CD14-positive monocyte (primary cell): Measurements from ENCODE around the gene DLL3. TPM values are rescaled to one million over a fixed set of nuclear protein-coding genes. Genes with fewer than 3 reads are reported as not detected.

Experiments
- DNase-seq, 3 donors: peaks; one replicate each; pipeline ENCODE4 v3.0.0-alpha.2; 2011 to 2022
- H2AFZ ChIP-seq: 2 replicates; pipeline ENCODE4 v1.6.0; 2012; ENCODE audit warnings: mild to moderate bottlenecking, low read depth, low read length, inconsistent platforms; ENCODE audit not compliant: insufficient read depth, poor library complexity, severe bottlenecking
- H3K27ac ChIP-seq, 2 donors: 1 replicate in 1 of 2; 2 replicates in 1 of 2; pipeline ENCODE4 v1.5.1; 2012 to 2013; ENCODE audit warnings: low read length in 2 of 2, control low read depth in 1 of 2, inconsistent platforms in 1 of 2, low read depth in 1 of 2, mild to moderate bottlenecking in 1 of 2
- H3K27me3 ChIP-seq, 2 donors: one replicate each; pipeline versions ENCODE4 v1.6.0 to v1.6.1; 2011 to 2013; ENCODE audit warnings: low read length in 2 of 2; ENCODE audit not compliant: control insufficient read depth in 2 of 2, insufficient read depth in 2 of 2
- H3K36me3 ChIP-seq, 2 donors: replicated peaks in 1 of 2; 1 replicate in 1 of 2; 2 replicates in 1 of 2; pipeline versions ENCODE4 v1.5.1 to v1.6.1; 2012 to 2013; ENCODE audit warnings: low read length in 2 of 2, control low read depth in 1 of 2, inconsistent platforms in 1 of 2, mild to moderate bottlenecking in 1 of 2; ENCODE audit not compliant: insufficient read depth in 2 of 2, control insufficient read depth in 1 of 2
- H3K4me1 ChIP-seq, 2 donors: 1 replicate in 1 of 2; 2 replicates in 1 of 2; pipeline versions ENCODE4 v1.5.1 to v1.6.1; 2012 to 2013; ENCODE audit warnings: low read length in 2 of 2, control low read depth in 1 of 2, inconsistent platforms in 1 of 2, mild to moderate bottlenecking in 1 of 2, moderate library complexity in 1 of 2; ENCODE audit not compliant: insufficient read depth in 2 of 2, control insufficient read depth in 1 of 2
- H3K4me2 ChIP-seq: replicated peaks from 2 replicates; pipeline ENCODE3; 2012; ENCODE audit warnings: low read length, moderate library complexity, mild to moderate bottlenecking; ENCODE audit not compliant: poor library complexity, severe bottlenecking; ENCODE audit errors: extremely low read depth
- H3K4me3 ChIP-seq, 3 experiments: fragments of 200-600 bp in 1 of 3; sonication (generic) in 1 of 3; replicated peaks in 1 of 3; 1 replicate in 2 of 3; 2 replicates in 1 of 3; pipeline ENCODE4 v1.5.1; 2011 to 2013; ENCODE audit warnings: low read length in 3 of 3, mild to moderate bottlenecking in 3 of 3, control low read depth in 2 of 3, low read depth in 2 of 3, inconsistent platforms in 1 of 3, moderate library complexity in 1 of 3
- H3K79me2 ChIP-seq: 2 replicates; pipeline ENCODE4 v1.6.0; 2012; ENCODE audit warnings: mild to moderate bottlenecking, control low read depth, inconsistent platforms, low read length, moderate library complexity; ENCODE audit not compliant: insufficient read depth
- H3K9ac ChIP-seq: 2 replicates; pipeline ENCODE4 v1.6.0; 2017; ENCODE audit warnings: low read length, mild to moderate bottlenecking; ENCODE audit not compliant: insufficient read depth, poor library complexity, severe bottlenecking
- H3K9me3 ChIP-seq, 2 donors: replicated peaks in 1 of 2; 1 replicate in 1 of 2; 2 replicates in 1 of 2; pipeline versions ENCODE4 v1.5.1 to v1.6.1; 2012 to 2013; ENCODE audit warnings: low read length in 2 of 2, control low read depth in 1 of 2; ENCODE audit not compliant: control insufficient read depth in 1 of 2, insufficient read depth in 1 of 2
- H4K20me1 ChIP-seq: 2 replicates; pipeline ENCODE4 v1.6.0; 2012; ENCODE audit warnings: mild to moderate bottlenecking, low read length, control low read depth, moderate library complexity; ENCODE audit not compliant: insufficient read depth
- H3K27ac Mint-ChIP-seq, 7 donors: one replicate each; pipeline ENCODE4 v1.8.0; 2020; ENCODE audit warnings: mild to moderate bottlenecking in 7 of 7, mixed read lengths in 7 of 7, moderate library complexity in 6 of 7, inconsistent platforms in 2 of 7
- H3K27me3 Mint-ChIP-seq, 3 donors: one replicate each; pipeline ENCODE4 v1.8.0; 2021 to 2022; ENCODE audit warnings: low read depth in 3 of 3, mild to moderate bottlenecking in 3 of 3, mixed read lengths in 3 of 3, moderate library complexity in 3 of 3, inconsistent platforms in 1 of 3
- H3K36me3 Mint-ChIP-seq, 2 donors: one replicate each; pipeline ENCODE4 v1.8.0; 2020; ENCODE audit warnings: mixed read lengths in 2 of 2, inconsistent platforms in 1 of 2, mild to moderate bottlenecking in 1 of 2
- H3K4me1 Mint-ChIP-seq: one replicate; pipeline ENCODE4 v1.8.0; 2020; ENCODE audit warnings: mild to moderate bottlenecking, mixed read lengths
- H3K4me3 Mint-ChIP-seq, 2 donors: one replicate each; pipeline ENCODE4 v1.8.0; 2020; ENCODE audit warnings: mild to moderate bottlenecking in 2 of 2, mixed read lengths in 2 of 2, moderate library complexity in 1 of 2
- H3K9me3 Mint-ChIP-seq, 7 donors: one replicate each; pipeline ENCODE4 v1.8.0; 2020 to 2022; ENCODE audit warnings: mixed read lengths in 7 of 7, mild to moderate bottlenecking in 6 of 7, moderate library complexity in 6 of 7, inconsistent platforms in 2 of 7
- whole genome bisulfite sequencing: methylation state at CpG from one replicate; pipeline ENCODE4 v1.1.5; 2013; ENCODE audit warnings: missing lambda C conversion rate; ENCODE audit not compliant: insufficient coverage; 5-methylcytosine and 5-hydroxymethylcytosine counted together
- intact Hi-C, 2 donors: fragments of 100-400 bp; cut with micrococcal nuclease; formaldehyde crosslinking; loops; one replicate each; pipeline versions ENCODE4 v1.15.0 to v1.15.1; 2023
- polyA plus RNA-seq, 3 donors: library from polyadenylated mRNA; depleted of rRNA in 1 of 3; unstranded in 2 of 3; stranded (reverse) in 1 of 3; fragments of 300-500 nt in 2 of 3; fragments of >200 nt in 1 of 3; fragmentation: Illumina TruSeq in 2 of 3; gene quantifications; 1 replicate in 2 of 3; 2 replicates in 1 of 3; pipeline ENCODE4 v1.2.3, GENCODE V29; 2012 to 2021
- TF ChIP-seq, protein P1 (sequence below): fragments of 200-600 bp; IDR thresholded peaks from one replicate; pipeline ENCODE4 v1.8.0; 2022; ENCODE audit warnings: antibody characterized with exemption, mild to moderate bottlenecking

The DLL3 gene
- polyA plus RNA-seq, 3 donors = not detected

GRCh38 chr19:39520541-39521484 lies 22.1 kb downstream of the DLL3 start:
- Mint-ChIP-seq H3K4me3 (peak overlapping the region in 1 of 2 donors; percentile 49), H3K27ac (peak overlapping the region in 1 of 7 donors; percentile 33), H3K27me3 (peaks cover 29 to 36% (median 35%) of the 10 kb centered on the region in 3 donors), H3K9me3 (peaks cover 0 to 6% (median 2%) of the 10 kb centered on the region in 7 donors), H3K4me1 (peaks cover 11% of the 10 kb centered on the region), H3K36me3 (peaks cover 0 to 1% of the 10 kb centered on the region in 2 donors)
- intact Hi-C loops = no loop called here
- no peaks in the 10 kb centered on the region for H3K79me2 ChIP-seq
- no peak overlapping the region for H3K27ac ChIP-seq
- no peak overlapping the region for H3K4me2 ChIP-seq
- no peak overlapping the region for H2AFZ ChIP-seq
- TF ChIP-seq, protein P1, sequence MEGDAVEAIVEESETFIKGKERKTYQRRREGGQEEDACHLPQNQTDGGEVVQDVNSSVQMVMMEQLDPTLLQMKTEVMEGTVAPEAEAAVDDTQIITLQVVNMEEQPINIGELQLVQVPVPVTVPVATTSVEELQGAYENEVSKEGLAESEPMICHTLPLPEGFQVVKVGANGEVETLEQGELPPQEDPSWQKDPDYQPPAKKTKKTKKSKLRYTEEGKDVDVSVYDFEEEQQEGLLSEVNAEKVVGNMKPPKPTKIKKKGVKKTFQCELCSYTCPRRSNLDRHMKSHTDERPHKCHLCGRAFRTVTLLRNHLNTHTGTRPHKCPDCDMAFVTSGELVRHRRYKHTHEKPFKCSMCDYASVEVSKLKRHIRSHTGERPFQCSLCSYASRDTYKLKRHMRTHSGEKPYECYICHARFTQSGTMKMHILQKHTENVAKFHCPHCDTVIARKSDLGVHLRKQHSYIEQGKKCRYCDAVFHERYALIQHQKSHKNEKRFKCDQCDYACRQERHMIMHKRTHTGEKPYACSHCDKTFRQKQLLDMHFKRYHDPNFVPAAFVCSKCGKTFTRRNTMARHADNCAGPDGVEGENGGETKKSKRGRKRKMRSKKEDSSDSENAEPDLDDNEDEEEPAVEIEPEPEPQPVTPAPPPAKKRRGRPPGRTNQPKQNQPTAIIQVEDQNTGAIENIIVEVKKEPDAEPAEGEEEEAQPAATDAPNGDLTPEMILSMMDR = no peak
- H3K36me3 ChIP-seq = no peaks in the 10 kb centered on the region
- no peak for DNase-seq
- H3K27me3 ChIP-seq = peaks cover 11 to 25% of the 10 kb centered on the region in 2 donors
- no CpG with 5 or more reads among the region's 8 CpGs for WGBS
- no peaks in the 10 kb centered on the region for H4K20me1 ChIP-seq
- no peaks in the 10 kb centered on the region for H3K9me3 ChIP-seq
- H3K9ac ChIP-seq = no peak overlapping the region
- H3K4me1 ChIP-seq = peaks cover 0 to 11% of the 10 kb centered on the region in 2 donors
- no peak overlapping the region for H3K4me3 ChIP-seq

GRCh38 chr19:39524495-39524894 lies 25.7 kb downstream of the DLL3 start:
- TF ChIP-seq, protein P1 = no peak
- Mint-ChIP-seq H3K4me1 (peaks cover 7% of the 10 kb centered on the region), H3K27ac (peak overlapping the region in 5 of 7 donors; percentile 28 to 78 (median 52))

More at GRCh38 chr19:39524495-39524894, 25.7 kb downstream of the DLL3 start:
- Mint-ChIP-seq H3K9me3 (peaks cover 0 to 2% (median 0%) of the 10 kb centered on the region in 7 donors), H3K4me3 (no peak overlapping the region), H3K36me3 (peaks cover 3 to 6% of the 10 kb centered on the region in 2 donors), H3K27me3 (peaks cover 0 to 7% (median 5%) of the 10 kb centered on the region in 3 donors)
- Histone ChIP-seq H3K27me3 (no peaks in the 10 kb centered on the region), H4K20me1 (no peaks in the 10 kb centered on the region), H3K4me1 (peaks cover 0 to 9% of the 10 kb centered on the region in 2 donors), H3K27ac (no peak overlapping the region), H3K9ac (no peak overlapping the region), H3K36me3 (no peaks in the 10 kb centered on the region), H3K79me2 (no peaks in the 10 kb centered on the region), H3K4me2 (no peak overlapping the region), H2AFZ (no peak overlapping the region), H3K4me3 (no peak overlapping the region), H3K9me3 (no peaks in the 10 kb centered on the region)
- intact Hi-C loops = no loop called here
- 60% methylated on average over 3 of the region's 8 CpGs for WGBS
- peak; percentile 67 to 87 (median 70) for DNase-seq
